Mesodermal cell (in vitro differentiated cells): ENCODE data around the gene SLC4A11.
"Not testable (repeated sequence)": the region's sequence is repeated elsewhere in the genome, so short reads cannot be mapped to it uniquely, and the experiment has no call there.

ENCODE experiments used
- H3K27ac ChIP-seq: 2 replicates; pipeline ENCODE4 v1.7.0; 2013; ENCODE audit warnings: mild to moderate bottlenecking, low read depth, low read length, moderate library complexity; ENCODE audit not compliant: severe bottlenecking
- H3K36me3 ChIP-seq: 2 replicates; pipeline ENCODE4 v1.7.1; 2013; ENCODE audit warnings: mild to moderate bottlenecking, low read length, moderate library complexity; ENCODE audit not compliant: control insufficient read depth, insufficient read depth
- H3K4me1 ChIP-seq: one replicate; pipeline ENCODE4 v1.7.1; 2013; ENCODE audit warnings: mild to moderate bottlenecking, low read length; ENCODE audit not compliant: insufficient read depth, control insufficient read depth, poor library complexity, severe bottlenecking
- H3K4me3 ChIP-seq: 2 replicates; pipeline ENCODE4 v1.7.0; 2013; ENCODE audit warnings: low read length, control low read depth, mild to moderate bottlenecking; ENCODE audit not compliant: insufficient read depth, poor library complexity, severe bottlenecking; ENCODE audit errors: extremely low read depth
- H3K9me3 ChIP-seq: 2 replicates; pipeline ENCODE4 v1.7.1; 2013; ENCODE audit warnings: mild to moderate bottlenecking, low read length, moderate library complexity; ENCODE audit not compliant: control insufficient read depth
- WGBS, 2 experiments: methylation state at CpG; one replicate each; pipeline ENCODE4 v1.1.5; 2013; ENCODE audit warnings: missing lambda C conversion rate in 2 of 2; ENCODE audit not compliant: insufficient coverage in 2 of 2; 5-methylcytosine and 5-hydroxymethylcytosine counted together

The SLC4A11 gene

GRCh38 chr20:3218307-3218988, 20.5 kb downstream of the SLC4A11 start:
- H3K9me3 ChIP-seq: no peaks in the 10 kb centered on the region
- WGBS, 2 experiments: 24 to 26% methylated on average over 20 to 22 of the region's 30 CpGs
- H3K36me3 ChIP-seq: peaks cover 84% of the 10 kb centered on the region

DNA sequence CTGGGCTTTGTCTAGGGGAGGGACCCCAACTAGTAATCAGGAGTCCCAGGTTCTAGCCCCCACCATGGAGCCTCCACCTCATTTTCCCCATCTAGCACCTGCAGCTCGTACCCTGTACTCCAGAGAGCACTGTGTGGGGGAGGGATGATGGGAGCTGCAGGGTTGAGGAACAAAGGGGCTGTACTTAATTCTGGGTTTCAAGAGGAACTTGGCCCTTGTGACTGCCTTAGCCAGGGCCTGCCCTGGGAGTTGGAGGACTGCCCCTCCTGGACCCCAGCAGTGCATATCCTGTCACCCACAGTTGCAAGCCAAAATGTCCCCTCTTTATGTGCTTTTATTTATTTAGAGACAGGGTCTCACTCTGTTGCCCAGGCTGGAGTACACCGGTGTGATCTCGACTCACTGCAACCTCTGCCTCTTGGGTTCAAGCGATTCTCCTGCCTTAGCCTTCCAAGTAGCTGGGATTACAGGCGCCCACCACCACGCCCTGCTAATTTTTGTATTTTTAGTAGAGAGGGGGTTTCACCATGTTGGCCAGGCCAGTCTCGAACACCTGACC, 23.6 kb downstream of the SLC4A11 start:
- H3K4me1 ChIP-seq, H3K9me3 ChIP-seq, H3K4me3 ChIP-seq, H3K27ac ChIP-seq: not testable (repeated sequence)
- H3K36me3 ChIP-seq: peaks cover 68% of the 10 kb centered on the region
- 85 to 90% methylated on average over 2 to 5 of the region's 7 CpGs for WGBS, 2 experiments

More at GRCh38 chr20:3218307-3218988, 20.5 kb downstream of the SLC4A11 start:
- no peak overlapping the region for H3K4me3 ChIP-seq
- peaks cover 15% of the 10 kb centered on the region for H3K4me1 ChIP-seq
- H3K27ac ChIP-seq: no peak overlapping the region

DNA sequence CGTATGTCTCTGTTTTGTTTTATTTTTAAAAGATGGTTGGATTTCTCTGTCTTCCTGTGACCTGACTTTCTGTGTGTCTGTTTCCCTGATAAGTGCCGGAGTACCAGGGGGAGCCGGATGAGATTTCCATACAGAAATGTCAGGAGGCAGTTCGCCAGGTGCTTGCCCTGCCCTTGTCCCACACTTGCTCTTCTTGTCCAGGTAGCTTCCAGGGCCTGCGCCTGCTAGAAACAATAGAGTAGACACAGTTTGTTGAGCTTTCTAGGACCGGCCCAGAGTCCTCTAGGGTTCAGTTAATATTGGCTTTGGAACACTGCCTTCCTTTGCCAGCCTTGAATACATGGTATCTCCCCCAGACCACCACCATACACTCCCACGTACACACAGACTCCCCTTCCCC, 25.8 kb downstream of the SLC4A11 start:
- H3K9me3 ChIP-seq: no peaks in the 10 kb centered on the region

DNA sequence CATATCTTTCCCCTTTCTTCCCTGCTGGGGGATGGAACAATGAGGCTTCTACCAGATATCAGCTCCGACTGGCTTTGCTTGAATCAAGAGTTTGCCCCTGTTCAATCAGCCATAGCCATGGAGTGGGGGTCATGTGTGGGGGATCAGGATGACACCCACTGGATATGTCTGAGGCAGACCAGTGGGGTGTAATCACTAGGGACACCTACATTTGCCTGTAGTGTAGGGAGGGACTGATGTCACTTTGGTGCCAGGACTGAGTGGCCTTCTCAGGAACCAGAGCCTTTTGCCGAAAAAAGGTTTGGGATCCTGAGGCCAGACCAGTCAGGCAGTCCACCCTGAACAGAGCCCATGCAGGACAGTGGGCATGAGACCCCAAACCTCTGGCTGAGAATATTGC, 28.6 kb downstream of the SLC4A11 start:
- WGBS, 2 experiments: 75% methylated on average over 2 of the region's 2 CpGs; no CpG with 5 or more reads in 1 of the 2 experiments
- Histone ChIP-seq H3K4me3 (peak overlapping the region; percentile 90), H3K4me1 (peaks cover 3% of the 10 kb centered on the region), H3K9me3 (no peaks in the 10 kb centered on the region), H3K27ac (no peak overlapping the region), H3K36me3 (peaks cover 34% of the 10 kb centered on the region)

More for the DNA sequence above, 25.8 kb downstream of the SLC4A11 start:
- no peak overlapping the region for H3K27ac ChIP-seq
- no peak overlapping the region for H3K4me3 ChIP-seq
- peaks cover 52% of the 10 kb centered on the region for H3K36me3 ChIP-seq
- 95% methylated on average over 7 of the region's 7 CpGs for WGBS, 2 experiments
- H3K4me1 ChIP-seq: peaks cover 3% of the 10 kb centered on the region

DNA sequence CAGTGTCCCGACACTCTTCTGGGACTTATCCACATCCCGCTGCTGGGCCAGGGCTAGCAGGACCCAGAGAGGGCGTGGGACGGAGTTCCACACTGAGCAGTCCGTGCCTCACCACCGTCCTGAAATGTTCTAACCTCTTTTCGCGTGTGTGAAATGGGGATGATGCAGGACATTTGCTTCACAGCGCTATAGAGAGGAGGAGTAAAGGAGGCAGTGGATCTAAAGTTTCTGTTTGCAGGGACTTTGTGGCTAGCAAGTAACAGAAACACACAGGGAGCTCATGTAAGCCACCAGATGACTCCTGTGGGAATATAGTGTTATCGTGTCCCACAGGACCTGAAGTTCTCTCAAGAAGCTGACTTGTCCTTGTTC, 29.1 kb downstream of the SLC4A11 start:
- no peak overlapping the region for H3K27ac ChIP-seq
- peaks cover 3% of the 10 kb centered on the region for H3K4me1 ChIP-seq
- peak overlapping the region; percentile 90 for H3K4me3 ChIP-seq
- WGBS, 2 experiments: 4 to 7% methylated on average over 3 to 9 of the region's 10 CpGs
- no peaks in the 10 kb centered on the region for H3K9me3 ChIP-seq
- H3K36me3 ChIP-seq: peaks cover 30% of the 10 kb centered on the region

DNA sequence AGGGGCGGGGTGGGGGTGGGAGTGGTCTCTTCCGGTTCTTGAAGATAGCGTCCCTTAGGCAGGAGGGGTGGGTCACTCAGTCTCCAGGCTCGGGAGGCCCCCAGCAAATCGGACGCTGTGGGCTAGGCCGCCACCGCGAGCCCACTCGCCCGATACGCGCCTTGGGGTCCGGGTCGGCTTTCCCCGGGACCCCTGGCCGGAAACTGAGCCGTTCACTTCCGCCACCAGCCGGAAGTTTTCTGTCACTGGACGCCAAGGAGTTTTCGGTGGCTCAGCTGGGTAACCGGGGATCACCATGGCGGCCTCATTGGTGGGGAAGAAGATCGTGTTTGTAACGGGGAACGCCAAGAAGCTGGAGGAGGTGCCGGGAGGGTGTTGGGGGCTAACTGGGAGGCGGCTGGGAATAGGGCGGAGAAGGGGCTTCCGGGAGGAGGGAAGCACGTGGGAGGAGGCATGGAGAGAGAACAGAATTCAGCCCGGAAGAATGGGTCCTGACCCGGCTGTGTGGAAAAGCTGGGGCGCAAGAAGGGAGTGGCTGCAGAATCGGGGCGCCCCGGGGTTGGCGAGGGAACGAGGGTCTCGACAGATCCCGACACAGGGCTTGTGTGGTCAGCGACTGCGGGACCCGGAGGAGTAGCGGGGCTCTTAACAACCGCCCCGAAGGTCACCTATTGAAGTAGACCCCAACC, 29.6 kb downstream of the SLC4A11 start, which contains the start of gene ITPA:
Gene ITPA (plus strand): TSS at position 242 of the 689 bp plus-strand sequence. CDS start 54 bp downstream, at position 296.
- Histone ChIP-seq H3K4me1 (peaks cover 3% of the 10 kb centered on the region), H3K4me3 (peak within 1 kb of the TSS; percentile 90), H3K36me3 (peaks cover 25% of the 10 kb centered on the region), H3K27ac (peak within 1 kb of the TSS; percentile 64), H3K9me3 (no peaks in the 10 kb centered on the region)
- WGBS, 2 experiments: 0 to 1% methylated on average over 40 to 43 of the region's 48 CpGs

- peak overlapping the region; percentile 64 for H3K27ac ChIP-seq
Measured at GRCh38 chr20:3208786-3209256, 30.2 kb downstream of the SLC4A11 start.

DNA sequence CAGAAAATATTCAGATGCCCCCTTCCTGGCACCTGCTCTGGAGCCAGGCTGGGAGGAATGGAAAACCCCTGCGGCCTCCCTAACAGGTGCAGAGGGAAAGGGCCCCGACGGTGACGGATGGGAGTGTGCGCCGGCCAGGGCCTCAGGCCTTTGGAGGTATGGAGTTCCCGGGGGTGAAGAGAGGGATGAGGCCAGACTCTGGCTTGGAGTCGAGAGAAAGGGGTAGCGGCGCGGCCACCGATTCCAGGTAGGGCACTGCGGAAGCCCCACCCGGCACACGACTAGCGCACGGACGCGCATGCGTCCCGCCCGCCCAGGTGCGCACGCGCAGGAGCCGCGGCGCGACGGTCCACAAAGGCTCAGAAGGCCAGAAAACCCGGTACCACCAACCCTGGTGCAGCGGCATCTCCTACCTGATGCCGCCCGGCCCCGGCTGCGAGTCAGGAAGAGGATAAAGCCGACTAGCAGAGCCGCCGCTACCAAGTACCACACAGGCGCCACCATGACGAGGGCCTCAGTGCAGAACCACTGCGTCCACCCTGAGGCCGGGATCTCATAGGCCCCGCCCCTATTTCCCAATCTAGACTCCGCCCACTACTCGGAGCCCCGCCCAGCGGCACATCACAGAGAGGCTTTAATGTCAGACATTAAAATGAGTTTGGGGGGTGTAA, 34.7 kb downstream of the SLC4A11 start, which contains the start of gene DDRGK1:
Gene DDRGK1 (minus strand): TSS at position 559 of the 671 bp plus-strand sequence. CDS start 55 bp downstream, at position 504.
- Histone ChIP-seq H3K9me3 (no peaks in the 10 kb centered on the region), H3K4me3 (peak within 1 kb of the TSS; percentile 77), H3K27ac (no peak within 1 kb of the TSS), H3K4me1 (peaks cover 3% of the 10 kb centered on the region), H3K36me3 (peaks cover 37% of the 10 kb centered on the region)
- 0 to 1% methylated on average over 42 to 44 of the region's 48 CpGs for WGBS, 2 experiments

More at GRCh38 chr20:3208786-3209256, 30.2 kb downstream of the SLC4A11 start:
- Histone ChIP-seq H3K9me3 (no peaks in the 10 kb centered on the region), H3K4me3 (peak overlapping the region; percentile 90), H3K36me3 (peaks cover 21% of the 10 kb centered on the region), H3K4me1 (peaks cover 3% of the 10 kb centered on the region)
- 6 to 10% methylated on average over 7 to 8 of the region's 10 CpGs for WGBS, 2 experiments

DNA sequence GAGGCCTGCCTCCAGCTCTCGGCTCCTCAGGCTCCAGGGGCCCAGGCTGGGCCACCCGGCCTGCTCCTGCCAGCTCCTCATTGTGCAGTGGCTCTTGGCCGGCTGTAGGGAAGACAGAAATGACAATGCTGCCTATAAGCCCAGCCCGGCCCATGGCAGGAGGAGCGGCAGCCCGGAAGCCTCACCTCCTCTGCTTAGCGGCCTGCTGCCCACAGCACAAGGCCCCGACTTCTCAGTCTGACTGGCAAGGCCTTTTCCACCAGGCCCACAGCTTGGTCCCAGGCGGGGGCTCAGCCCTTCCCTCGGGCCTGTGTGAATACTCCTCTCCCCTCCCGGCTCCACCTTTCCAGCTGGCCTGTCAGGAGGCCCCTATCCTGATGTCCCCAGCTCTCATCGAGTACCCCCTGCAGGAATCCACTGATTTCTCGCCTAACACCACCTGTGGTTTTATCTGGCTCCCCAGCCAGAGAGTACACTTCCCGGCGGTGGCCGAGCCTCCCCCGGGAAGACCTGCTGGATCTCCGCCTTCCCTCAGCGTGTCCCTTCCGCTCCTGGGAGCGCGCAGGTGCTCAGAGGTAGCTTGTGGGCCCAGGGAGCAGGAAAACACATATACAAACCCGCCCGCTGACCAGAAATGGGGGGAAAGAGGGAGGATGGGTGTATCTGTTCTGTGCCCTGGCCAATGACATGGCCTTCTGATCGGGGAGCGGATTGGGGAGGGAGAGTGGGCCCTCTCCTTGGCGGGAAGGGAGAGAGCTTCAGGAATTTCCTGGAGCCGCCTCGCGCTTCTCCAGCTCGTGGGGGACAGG, 35.5 kb downstream of the SLC4A11 start:
- 23 to 29% methylated on average over 22 to 28 of the region's 31 CpGs for WGBS, 2 experiments
- Histone ChIP-seq H3K36me3 (peaks cover 45% of the 10 kb centered on the region), H3K27ac (no peak overlapping the region)

GRCh38 chr20:3202965-3203314, 36.0 kb downstream of the SLC4A11 start:
- Histone ChIP-seq H3K4me1 (peaks cover 3% of the 10 kb centered on the region), H3K36me3 (peaks cover 45% of the 10 kb centered on the region), H3K4me3 (peak overlapping the region; percentile 77), H3K9me3 (no peaks in the 10 kb centered on the region), H3K27ac (no peak overlapping the region)
- 60 to 83% methylated on average over 7 to 9 of the region's 9 CpGs for WGBS, 2 experiments

More for the DNA sequence above, 35.5 kb downstream of the SLC4A11 start:
- peak overlapping the region; percentile 77 for H3K4me3 ChIP-seq
- H3K4me1 ChIP-seq: peaks cover 3% of the 10 kb centered on the region
- H3K9me3 ChIP-seq: no peaks in the 10 kb centered on the region
